NCI-H1092 treated with DMSO at 0.1 percent for 48 hours (cell line): ENCODE measurements around the gene OR13J1.
A peak's percentile ranks its signal among the peaks of the same experiment; 100 is the strongest.
"Not testable (repeated sequence)": the region's sequence is repeated elsewhere in the genome, so short reads cannot be mapped to it uniquely, and the experiment has no call there.

ENCODE experiments used
- DNase-seq: peaks from one replicate; lab custom pipeline; 2025; lab: John Stamatoyannopoulos, UW

Gene OR13J1

GRCh38 chr9:35870351-35870923 is at the start of gene OR13J1:
TSS of gene OR13J1 (minus strand) at chr9:35870401. CDS start at chr9:35870401, 0 bp downstream.
- no peak for DNase-seq

- no peak for DNase-seq
Observed at GRCh38 chr9:35919212-35920008, 49.2 kb upstream of the OR13J1 start.

GRCh38 chr9:35918780-35919179 is 48.6 kb upstream of the OR13J1 start:
- DNase-seq, result no peak

GRCh38 chr9:35917261-35917660 is 47.1 kb upstream of the OR13J1 start:
- no peak for DNase-seq

GRCh38 chr9:35915681-35916294 is 45.6 kb upstream of the OR13J1 start:
- DNase-seq, result no peak

- DNase-seq, result no peak
Observed at GRCh38 chr9:35914301-35914807, 44.2 kb upstream of the OR13J1 start.

- DNase-seq, result not testable (repeated sequence)
Observed at GRCh38 chr9:35913429-35913828, 43.2 kb upstream of the OR13J1 start.

GRCh38 chr9:35912791-35913400 is 42.7 kb upstream of the OR13J1 start:
- no peak for DNase-seq

GRCh38 chr9:35911690-35912089 is 41.5 kb upstream of the OR13J1 start:
- no peak for DNase-seq

GRCh38 chr9:35910613-35911359 is 40.6 kb upstream of the OR13J1 start:
- DNase-seq, result peak; percentile 7

- DNase-seq, result no peak
Observed at GRCh38 chr9:35909687-35910612, 39.7 kb upstream of the OR13J1 start.

- no peak for DNase-seq
Observed at GRCh38 chr9:35909274-35909673, 39.1 kb upstream of the OR13J1 start, which contains the start of gene SPAAR. TSS of gene SPAAR (plus strand) at chr9:35909490. CDS start at chr9:35910464, 974 bp downstream.

- peak; percentile 33 for DNase-seq
Observed at GRCh38 chr9:35908504-35909125, 38.4 kb upstream of the OR13J1 start.

- DNase-seq, result peak; percentile 33
Observed at GRCh38 chr9:35907711-35908503, 37.7 kb upstream of the OR13J1 start.

- DNase-seq, result no peak
Observed at GRCh38 chr9:35906923-35907699, 36.9 kb upstream of the OR13J1 start.

GRCh38 chr9:35905912-35906679 is 35.9 kb upstream of the OR13J1 start, which contains the start of gene HRCT1:
TSS of gene HRCT1 (plus strand) at chr9:35906202. CDS start at chr9:35906288, 86 bp downstream.
- DNase-seq, result peak; percentile 25

- no peak for DNase-seq
Observed at GRCh38 chr9:35905051-35905781, 35.0 kb upstream of the OR13J1 start.
